IPS-15b (cell line): ENCODE results near the gene YAP1.

Experiments used
- H3K27me3 ChIP-seq: one replicate; pipeline ENCODE4 v1.6.1; 2013; ENCODE audit warnings: low read length; ENCODE audit not compliant: control insufficient read depth, insufficient read depth
- H3K36me3 ChIP-seq: one replicate; pipeline ENCODE4 v1.6.1; 2013; ENCODE audit warnings: low read length; ENCODE audit not compliant: control insufficient read depth, insufficient read depth
- H3K4me1 ChIP-seq: one replicate; pipeline ENCODE4 v1.6.1; 2013; ENCODE audit warnings: mild to moderate bottlenecking, low read length; ENCODE audit not compliant: control insufficient read depth, insufficient read depth
- H3K4me3 ChIP-seq: one replicate; pipeline ENCODE4 v1.5.1; 2013; ENCODE audit warnings: low read depth, low read length
- H3K9ac ChIP-seq: one replicate; pipeline ENCODE4 v1.6.1; 2013; ENCODE audit warnings: low read depth, mild to moderate bottlenecking, low read length
- H3K9me3 ChIP-seq: one replicate; pipeline ENCODE4 v1.6.1; 2013; ENCODE audit warnings: mild to moderate bottlenecking, low read length; ENCODE audit not compliant: control insufficient read depth, insufficient read depth

The YAP1 gene

DNA sequence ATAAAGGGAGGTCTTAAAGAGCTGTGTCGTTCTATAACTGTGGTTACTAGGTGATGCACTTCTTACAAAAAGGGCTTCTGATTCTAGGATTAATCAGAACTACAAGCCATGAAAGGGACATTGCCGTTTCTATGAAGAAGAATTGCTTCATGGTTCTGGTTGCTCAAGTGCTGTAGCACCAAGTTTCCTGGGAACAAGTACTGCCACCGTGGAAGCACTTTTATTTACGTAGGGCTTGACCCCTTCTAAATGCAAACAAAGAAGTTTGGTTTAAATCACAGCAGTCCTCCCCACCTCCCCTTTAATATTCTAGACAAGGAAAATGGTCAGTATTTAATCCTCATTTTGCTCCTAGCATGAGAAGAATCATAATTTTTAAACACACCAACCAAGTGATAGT lies 9.8 kb downstream of the YAP1 start:
- Histone ChIP-seq H3K27me3 (no peaks in the 10 kb centered on the region), H3K4me3 (no peak overlapping the region), H3K9ac (no peak overlapping the region), H3K4me1 (peaks cover 45% of the 10 kb centered on the region), H3K36me3 (no peaks in the 10 kb centered on the region), H3K9me3 (no peaks in the 10 kb centered on the region)

DNA sequence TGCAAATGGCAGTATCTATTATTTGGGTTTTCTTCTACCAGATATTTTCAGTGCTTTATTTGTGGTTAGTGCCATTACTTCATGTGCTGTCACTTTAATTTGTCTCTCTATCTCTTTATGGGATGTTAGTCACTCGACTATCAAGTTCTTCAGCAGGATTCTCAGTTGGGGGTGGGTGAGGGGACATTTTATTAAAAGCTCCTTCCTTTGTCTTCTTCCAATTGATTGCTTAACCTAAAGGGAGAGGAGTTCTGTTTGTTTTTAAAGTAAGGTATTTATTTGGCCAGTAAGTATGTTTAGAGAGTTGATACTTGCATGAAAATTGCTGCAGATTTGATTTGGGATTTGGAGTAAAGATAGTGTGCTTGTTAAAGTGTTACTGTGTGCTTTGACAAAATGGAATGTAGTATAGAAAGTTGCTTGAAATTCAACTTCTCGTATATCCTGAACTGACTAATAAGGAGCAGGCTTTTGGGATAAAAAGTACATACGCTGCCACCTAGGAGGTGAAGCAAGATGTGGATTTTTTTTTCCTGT lies 10.3 kb downstream of the YAP1 start:
- H3K36me3 ChIP-seq = peaks cover under 1% of the 10 kb centered on the region
- H3K4me3 ChIP-seq = no peak overlapping the region
- H3K27me3 ChIP-seq = no peaks in the 10 kb centered on the region
- H3K9me3 ChIP-seq = peaks cover 1% of the 10 kb centered on the region
- no peak overlapping the region for H3K9ac ChIP-seq
- H3K4me1 ChIP-seq = peaks cover 42% of the 10 kb centered on the region

GRCh38 chr11:102121329-102121728 lies 11.1 kb downstream of the YAP1 start:
- Histone ChIP-seq H3K9ac (no peak overlapping the region), H3K27me3 (no peaks in the 10 kb centered on the region), H3K4me1 (peaks cover 35% of the 10 kb centered on the region), H3K9me3 (peaks cover 5% of the 10 kb centered on the region), H3K36me3 (peaks cover 3% of the 10 kb centered on the region), H3K4me3 (no peak overlapping the region)

GRCh38 chr11:102134597-102134996 lies 24.4 kb downstream of the YAP1 start:
- Histone ChIP-seq H3K4me1 (peaks cover 9% of the 10 kb centered on the region), H3K27me3 (no peaks in the 10 kb centered on the region), H3K4me3 (no peak overlapping the region), H3K9ac (no peak overlapping the region), H3K36me3 (no peaks in the 10 kb centered on the region), H3K9me3 (no peaks in the 10 kb centered on the region)

- Histone ChIP-seq H3K4me3 (no peak overlapping the region), H3K9ac (no peak overlapping the region), H3K4me1 (peaks cover 9% of the 10 kb centered on the region), H3K36me3 (no peaks in the 10 kb centered on the region), H3K9me3 (no peaks in the 10 kb centered on the region), H3K27me3 (no peaks in the 10 kb centered on the region)
These were observed 25.0 kb downstream of the YAP1 start for GRCh38 chr11:102135256-102135655.

- H3K9me3 ChIP-seq = no peaks in the 10 kb centered on the region
- no peaks in the 10 kb centered on the region for H3K27me3 ChIP-seq
- no peak overlapping the region for H3K9ac ChIP-seq
- H3K4me1 ChIP-seq = peaks cover 9% of the 10 kb centered on the region
- no peak overlapping the region for H3K4me3 ChIP-seq
- H3K36me3 ChIP-seq = no peaks in the 10 kb centered on the region
These were observed 28.0 kb downstream of the YAP1 start for GRCh38 chr11:102138223-102138622.

DNA sequence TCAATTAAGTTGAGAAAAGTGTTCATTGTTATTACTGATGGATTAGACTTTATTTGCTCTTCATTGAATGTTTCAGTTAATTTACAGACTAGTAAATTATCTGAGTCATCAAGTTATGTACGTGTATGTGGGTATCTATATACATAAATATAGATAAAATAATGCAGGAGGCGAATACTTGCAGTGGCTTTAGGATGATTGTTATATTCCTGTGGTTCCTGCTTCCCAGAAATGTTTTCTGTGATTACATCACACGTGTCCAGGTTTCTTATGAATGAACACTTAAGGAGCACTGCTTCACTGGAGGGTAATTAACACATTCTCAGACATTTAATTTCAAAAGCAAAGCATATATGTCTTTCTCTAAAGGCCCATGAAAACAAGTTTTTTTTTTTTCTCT lies 28.4 kb downstream of the YAP1 start:
- H3K27me3 ChIP-seq = no peaks in the 10 kb centered on the region
- H3K4me1 ChIP-seq = peaks cover 9% of the 10 kb centered on the region
- no peaks in the 10 kb centered on the region for H3K9me3 ChIP-seq
- H3K36me3 ChIP-seq = no peaks in the 10 kb centered on the region
- H3K4me3 ChIP-seq = no peak overlapping the region
- H3K9ac ChIP-seq = no peak overlapping the region

GRCh38 chr11:102139081-102139498 lies 28.8 kb downstream of the YAP1 start:
- H3K4me3 ChIP-seq = no peak overlapping the region
- no peaks in the 10 kb centered on the region for H3K9me3 ChIP-seq
- peak overlapping the region; percentile 2 for H3K9ac ChIP-seq
- no peaks in the 10 kb centered on the region for H3K36me3 ChIP-seq
- H3K27me3 ChIP-seq = no peaks in the 10 kb centered on the region
- peaks cover 9% of the 10 kb centered on the region for H3K4me1 ChIP-seq

DNA sequence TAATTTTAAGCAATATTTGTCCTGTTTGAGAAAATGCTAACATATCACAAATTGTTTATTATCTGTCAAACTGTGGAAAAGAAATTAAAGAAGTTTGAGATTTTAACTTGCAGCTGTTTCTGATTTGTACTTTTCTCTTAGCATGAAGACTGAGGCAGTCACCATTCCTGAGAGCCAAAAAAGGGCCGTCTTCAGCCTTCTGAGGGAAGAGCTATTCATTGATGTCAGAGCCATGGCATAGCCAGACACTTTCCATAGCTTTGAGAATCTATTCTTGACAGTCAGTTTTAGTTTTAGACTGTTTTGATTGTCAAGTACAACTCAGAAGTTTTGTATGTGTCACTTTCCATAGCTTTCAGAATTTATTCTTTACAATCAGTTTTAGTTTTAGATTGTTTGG lies 32.1 kb downstream of the YAP1 start:
- Histone ChIP-seq H3K4me3 (no peak overlapping the region), H3K9ac (no peak overlapping the region), H3K4me1 (peaks cover 9% of the 10 kb centered on the region), H3K36me3 (no peaks in the 10 kb centered on the region), H3K27me3 (no peaks in the 10 kb centered on the region), H3K9me3 (no peaks in the 10 kb centered on the region)

- no peaks in the 10 kb centered on the region for H3K27me3 ChIP-seq
- no peak overlapping the region for H3K4me3 ChIP-seq
- H3K9ac ChIP-seq = no peak overlapping the region
- H3K9me3 ChIP-seq = no peaks in the 10 kb centered on the region
- peaks cover 7% of the 10 kb centered on the region for H3K4me1 ChIP-seq
- H3K36me3 ChIP-seq = no peaks in the 10 kb centered on the region
These were observed 33.6 kb downstream of the YAP1 start for GRCh38 chr11:102143867-102144266.

DNA sequence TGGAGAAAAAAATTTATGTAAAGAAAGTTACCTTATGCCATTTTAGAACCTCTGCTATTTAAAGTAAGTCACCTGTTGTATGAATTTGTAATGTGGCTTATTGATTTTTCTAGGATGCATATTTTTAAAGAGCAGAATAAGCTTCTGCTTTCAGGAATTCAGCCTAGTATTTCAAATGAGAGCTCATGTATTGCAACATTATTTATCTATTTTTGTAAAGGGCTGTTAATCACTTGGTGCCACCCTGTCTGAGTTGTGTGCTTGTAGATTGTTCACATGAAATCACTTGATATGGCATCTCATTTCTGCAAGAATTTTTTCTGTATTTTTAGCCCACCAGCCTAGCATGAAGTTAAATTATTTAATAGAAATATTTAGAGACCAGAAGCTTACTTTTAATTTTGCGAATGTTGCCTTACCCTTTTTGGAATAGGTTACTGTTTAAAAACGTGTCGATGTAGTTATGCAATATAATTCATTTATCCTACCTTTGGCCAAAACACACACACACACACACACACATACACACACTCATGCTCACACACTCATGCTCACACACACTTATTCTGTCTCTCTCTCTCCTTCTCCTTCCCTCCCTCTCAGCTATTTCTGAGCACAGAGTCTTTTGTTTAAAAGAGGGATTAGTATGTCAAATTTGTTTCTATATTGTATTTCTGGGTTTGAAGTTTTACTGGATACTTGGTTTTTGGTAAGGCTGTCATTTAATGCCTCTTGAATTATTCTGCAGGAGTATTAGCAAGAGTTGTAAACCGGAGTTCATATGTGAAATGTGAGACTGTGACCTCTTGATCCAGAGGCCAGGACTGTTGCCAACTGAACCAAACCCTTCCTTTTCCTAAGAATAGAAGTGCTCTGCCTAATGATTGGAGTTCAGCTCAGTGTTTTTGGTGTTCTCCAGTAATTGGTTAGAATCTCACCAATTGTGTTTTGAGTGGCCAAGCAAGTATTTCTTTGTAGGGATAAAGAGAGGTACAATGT lies 34.4 kb downstream of the YAP1 start:
- Histone ChIP-seq H3K27me3 (no peaks in the 10 kb centered on the region), H3K9me3 (no peaks in the 10 kb centered on the region), H3K9ac (no peak overlapping the region), H3K36me3 (no peaks in the 10 kb centered on the region), H3K4me1 (no peaks in the 10 kb centered on the region), H3K4me3 (no peak overlapping the region)

GRCh38 chr11:102147015-102147414 lies 36.8 kb downstream of the YAP1 start:
- no peak overlapping the region for H3K9ac ChIP-seq
- H3K4me3 ChIP-seq = no peak overlapping the region
- H3K27me3 ChIP-seq = no peaks in the 10 kb centered on the region
- H3K36me3 ChIP-seq = no peaks in the 10 kb centered on the region
- H3K4me1 ChIP-seq = no peaks in the 10 kb centered on the region
- H3K9me3 ChIP-seq = no peaks in the 10 kb centered on the region
